Erythroblast (primary cell): ENCODE measurements around the gene CPXM2.

Experiments
- DNase-seq, 2 experiments: peaks; one replicate each; lab custom pipeline; 2025; lab: John Stamatoyannopoulos, UW
- GATA1 ChIP-seq: IDR thresholded peaks from 2 replicates; pipeline ENCODE4 v1.6.1; 2011; ENCODE audit warnings: low read depth, mild to moderate bottlenecking, control low read depth, low read length, moderate library complexity
- POLR2A ChIP-seq: IDR thresholded peaks from 2 replicates; pipeline ENCODE4 v1.6.1; 2011; ENCODE audit warnings: mild to moderate bottlenecking, low read length

CPXM2 gene

DNA sequence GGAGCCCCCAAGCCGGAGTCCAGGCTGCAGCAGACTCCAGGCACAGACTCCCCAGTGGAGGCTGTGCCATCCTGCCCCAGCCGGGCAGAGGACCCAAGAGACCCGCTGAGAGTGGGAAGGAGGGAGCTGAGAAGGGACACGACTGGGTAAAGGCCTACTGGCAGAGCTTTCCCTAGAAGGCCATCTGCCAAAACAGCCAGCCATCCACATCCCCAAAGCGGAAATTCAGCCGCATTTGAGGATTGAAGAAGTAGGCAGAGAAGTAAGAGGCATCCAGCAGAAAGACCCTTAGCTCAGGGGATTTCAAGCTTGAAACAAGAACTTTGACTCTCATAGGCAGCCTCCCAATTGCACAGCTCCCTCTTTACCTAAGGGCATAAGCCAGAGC, 857 bp downstream of the CPXM2 start:
- TF ChIP-seq POLR2A (no peak), GATA1 (no peak)
- DNase-seq, result no peak

DNA sequence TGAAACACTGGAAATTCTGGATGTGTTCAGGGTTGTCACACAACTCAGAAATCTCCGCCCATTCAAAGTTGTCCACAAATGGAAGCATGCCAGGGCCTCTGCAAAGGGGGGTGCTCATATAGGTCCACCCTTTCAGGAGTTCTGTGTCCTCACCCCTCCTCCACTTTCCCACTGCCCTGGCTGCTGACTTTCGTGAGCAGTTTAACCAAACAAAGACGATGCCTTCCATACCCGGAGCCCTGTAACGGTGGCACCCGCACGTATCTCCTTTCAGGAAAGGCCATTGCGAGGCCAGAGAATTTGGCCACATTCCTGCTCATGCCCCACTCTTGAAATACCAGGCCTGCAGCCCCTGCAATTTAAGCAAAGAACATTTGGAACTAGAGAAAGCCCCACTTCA, 1.4 kb downstream of the CPXM2 start:
- DNase-seq, result no peak
- TF ChIP-seq GATA1, result no peak
- no peak for TF ChIP-seq POLR2A

DNA sequence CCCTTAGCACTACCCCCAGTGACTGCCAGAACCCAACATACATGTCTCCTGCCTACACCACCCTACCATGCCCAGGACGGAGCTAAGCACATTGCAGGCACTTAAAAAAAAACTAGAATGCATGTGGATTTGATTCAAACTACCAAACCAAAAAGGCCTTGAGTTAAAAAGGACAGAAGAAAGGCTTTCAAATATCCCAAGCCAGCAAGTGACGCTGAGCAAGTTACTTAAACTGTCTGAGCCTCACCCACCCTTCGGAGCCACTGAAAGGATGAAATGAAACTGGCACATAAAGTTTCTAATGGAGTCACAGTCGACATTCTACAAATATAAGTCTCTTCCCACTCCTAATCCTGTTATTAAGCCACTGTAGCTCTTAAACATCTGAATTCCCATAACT, 1.8 kb downstream of the CPXM2 start:
- TF ChIP-seq GATA1 (no peak), POLR2A (no peak)
- no peak for DNase-seq

DNA sequence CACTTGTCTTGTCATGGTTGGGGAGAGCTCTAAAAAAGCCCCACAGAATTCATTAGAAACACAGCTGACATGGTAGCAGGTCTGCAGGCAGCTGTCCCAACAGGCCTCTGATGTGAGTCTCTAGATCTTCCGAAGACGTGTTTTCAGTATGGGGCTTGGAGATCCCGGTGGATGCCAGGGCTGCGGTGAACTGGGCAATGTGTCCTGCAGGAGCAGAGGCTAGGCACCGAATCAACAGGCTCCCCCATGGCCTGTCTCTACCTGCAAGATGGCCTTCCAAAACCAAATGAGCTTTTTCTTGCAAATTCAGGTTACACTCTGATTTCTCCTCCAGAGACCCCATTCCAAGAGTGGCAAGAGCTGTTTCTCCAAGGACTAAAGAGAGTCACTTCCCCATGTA, 2.9 kb downstream of the CPXM2 start:
- no peak for DNase-seq
- no peak for TF ChIP-seq GATA1
- no peak for TF ChIP-seq POLR2A

DNA sequence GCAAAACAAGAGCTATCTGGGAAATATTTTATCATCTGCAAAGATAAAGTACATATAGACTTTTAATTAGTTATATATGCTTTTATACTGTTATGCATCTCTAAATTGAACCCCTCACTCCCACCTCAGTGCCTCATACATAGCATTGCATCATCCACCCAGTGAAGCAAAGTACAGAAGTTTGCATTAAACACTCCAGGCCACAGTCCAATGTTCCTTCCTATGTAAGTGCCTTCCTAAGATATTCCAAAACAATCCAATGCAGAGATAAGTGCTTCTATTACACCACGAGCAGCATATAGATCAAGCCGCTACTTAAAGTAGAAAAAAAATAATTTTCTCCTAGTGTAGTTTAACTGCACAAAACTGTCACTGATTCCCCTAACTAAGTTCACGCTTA, 3.4 kb downstream of the CPXM2 start:
- TF ChIP-seq POLR2A (no peak), GATA1 (no peak)
- no peak for DNase-seq

DNA sequence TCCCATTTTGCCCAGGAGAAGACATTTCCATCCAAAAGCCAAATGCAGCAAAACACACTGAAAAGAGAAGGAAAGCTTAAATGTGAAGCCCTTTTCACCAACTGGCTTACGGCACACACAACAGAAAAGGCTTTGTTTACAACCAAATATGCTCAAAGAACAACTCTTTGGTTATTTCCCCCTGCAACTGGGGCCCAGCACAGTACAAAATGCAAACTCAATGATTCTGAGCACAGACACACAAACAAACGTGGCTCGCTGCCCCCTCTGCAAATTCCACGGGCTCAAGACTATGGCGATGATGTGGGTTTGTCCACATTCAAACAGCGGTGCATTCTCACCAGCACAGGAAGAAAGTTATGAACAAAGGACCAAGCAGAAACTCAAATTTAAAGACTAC, 5.3 kb downstream of the CPXM2 start:
- TF ChIP-seq POLR2A (no peak), GATA1 (no peak)

DNA sequence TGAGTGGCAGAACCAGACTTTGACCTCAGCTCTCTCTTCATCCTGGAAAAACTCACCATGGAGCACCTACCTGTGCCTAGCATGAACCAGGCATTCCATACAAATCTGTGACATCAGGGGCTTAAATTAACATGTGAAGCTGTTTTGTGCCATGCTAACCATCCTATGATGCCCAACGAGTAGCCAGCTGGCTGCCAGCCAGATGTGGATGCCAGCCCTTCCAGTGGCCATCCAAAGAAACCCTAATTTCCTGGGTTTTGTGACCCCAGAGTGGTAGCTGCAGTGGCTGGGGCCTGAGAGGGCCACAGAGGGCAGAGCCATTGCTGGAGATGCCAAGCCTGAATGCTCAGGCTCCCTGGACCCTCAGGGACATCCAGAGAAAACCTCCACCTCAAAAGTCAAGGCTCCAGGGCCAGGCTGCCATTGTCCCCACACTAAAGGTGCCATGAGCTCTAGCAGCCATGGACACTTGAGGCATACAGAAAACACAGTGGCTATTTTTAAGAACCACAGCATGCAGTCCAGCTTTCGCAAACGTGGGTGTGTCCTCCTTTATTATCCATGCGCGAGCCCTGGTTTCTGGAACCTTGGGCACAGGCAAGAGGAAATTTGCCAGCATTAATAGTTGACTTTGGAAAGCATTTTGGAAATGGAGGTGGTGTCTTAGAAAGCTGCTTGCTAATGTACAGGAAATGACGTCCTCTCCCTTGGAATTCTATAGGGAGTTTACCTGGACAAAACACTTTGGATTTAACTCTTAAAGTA, 6.0 kb downstream of the CPXM2 start:
- TF ChIP-seq POLR2A (no peak), GATA1 (no peak)

More for the DNA sequence above, 5.3 kb downstream of the CPXM2 start:
- DNase-seq, result no peak

DNA sequence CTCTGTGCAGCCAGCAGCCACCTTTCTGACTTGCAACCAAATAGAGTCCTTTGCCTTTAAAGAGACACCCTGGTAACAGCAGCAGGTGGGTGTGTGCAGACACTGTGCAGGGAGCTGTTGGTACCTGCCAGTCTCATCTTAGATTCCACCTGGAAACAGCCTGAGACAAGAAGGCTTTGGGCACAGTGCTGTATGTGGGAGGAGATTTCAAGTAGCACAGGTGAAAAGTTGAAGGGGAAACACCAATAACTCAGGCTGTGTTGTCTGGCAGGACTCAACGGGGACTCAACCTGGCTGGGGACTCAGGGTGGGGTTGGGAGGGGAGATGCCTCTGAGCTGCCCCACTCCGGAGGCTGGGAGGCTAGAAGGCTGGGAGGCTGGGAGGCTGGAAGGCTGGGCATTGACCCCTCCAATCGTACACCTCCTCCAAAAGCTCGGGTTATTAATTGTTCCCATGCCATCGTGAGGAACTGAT, 6.7 kb downstream of the CPXM2 start:
- TF ChIP-seq GATA1, result no peak
- no peak for TF ChIP-seq POLR2A
- DNase-seq, result no peak

More for the DNA sequence above, 6.0 kb downstream of the CPXM2 start:
- DNase-seq, result no peak

DNA sequence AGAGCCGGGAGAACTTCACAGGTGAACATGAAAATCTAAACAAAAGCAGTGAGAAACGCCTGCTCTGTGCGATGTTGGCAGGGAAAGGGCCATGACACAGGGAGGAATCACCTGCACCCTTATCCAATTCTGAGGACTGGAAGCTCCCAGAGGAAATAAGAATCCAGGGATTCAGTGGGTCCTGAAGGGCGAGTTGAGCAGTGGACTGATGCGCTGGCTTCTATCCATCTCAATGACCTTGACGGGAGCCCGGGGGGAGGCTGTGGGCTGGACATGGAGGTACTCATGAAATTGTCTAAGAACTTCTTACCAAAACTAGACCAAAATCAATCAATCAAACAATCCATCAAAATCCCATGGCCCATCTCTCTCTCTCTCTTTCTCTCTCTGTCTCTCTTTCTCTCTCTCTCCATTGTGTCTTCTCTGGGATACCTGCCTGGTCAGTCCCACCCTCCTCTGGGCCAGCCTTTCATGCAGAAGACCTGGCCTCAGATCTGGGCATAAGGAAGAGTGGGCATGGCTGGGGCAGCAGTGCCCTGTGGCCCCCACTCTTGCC, 7.2 kb downstream of the CPXM2 start:
- no peak for TF ChIP-seq GATA1
- TF ChIP-seq POLR2A, result no peak
- no peak for DNase-seq

DNA sequence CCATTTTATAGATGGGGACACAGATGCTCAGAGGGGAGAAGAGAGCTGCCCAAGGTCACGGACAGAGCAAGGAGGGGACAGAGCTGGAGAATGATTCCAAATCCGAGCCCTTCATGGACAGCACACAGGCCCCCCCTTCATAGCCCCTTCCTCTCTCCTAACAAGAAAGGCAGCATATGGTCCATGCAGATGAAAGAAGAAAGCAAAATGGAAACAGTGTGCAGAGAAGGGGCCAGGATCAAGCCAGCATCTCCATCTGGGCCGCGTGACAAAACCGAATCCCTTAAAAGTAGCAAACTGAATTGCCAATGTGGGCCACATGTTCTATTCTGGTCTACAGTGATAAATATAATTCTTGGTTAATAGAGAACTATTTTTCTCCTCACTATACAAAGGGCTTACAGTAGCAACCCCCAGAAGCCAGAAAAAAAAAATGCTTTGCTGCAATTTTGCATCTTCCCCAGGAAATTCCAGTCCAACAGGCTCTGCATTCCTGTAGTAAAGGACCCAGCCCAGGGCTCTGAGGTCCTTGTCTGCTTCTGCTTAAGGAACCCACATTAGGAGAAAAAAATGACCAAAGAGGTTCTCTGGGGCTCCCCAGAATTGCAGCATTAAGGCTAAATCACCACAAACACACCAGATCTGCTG, 7.8 kb downstream of the CPXM2 start:
- no peak for TF ChIP-seq GATA1
- TF ChIP-seq POLR2A, result no peak
- no peak for DNase-seq

DNA sequence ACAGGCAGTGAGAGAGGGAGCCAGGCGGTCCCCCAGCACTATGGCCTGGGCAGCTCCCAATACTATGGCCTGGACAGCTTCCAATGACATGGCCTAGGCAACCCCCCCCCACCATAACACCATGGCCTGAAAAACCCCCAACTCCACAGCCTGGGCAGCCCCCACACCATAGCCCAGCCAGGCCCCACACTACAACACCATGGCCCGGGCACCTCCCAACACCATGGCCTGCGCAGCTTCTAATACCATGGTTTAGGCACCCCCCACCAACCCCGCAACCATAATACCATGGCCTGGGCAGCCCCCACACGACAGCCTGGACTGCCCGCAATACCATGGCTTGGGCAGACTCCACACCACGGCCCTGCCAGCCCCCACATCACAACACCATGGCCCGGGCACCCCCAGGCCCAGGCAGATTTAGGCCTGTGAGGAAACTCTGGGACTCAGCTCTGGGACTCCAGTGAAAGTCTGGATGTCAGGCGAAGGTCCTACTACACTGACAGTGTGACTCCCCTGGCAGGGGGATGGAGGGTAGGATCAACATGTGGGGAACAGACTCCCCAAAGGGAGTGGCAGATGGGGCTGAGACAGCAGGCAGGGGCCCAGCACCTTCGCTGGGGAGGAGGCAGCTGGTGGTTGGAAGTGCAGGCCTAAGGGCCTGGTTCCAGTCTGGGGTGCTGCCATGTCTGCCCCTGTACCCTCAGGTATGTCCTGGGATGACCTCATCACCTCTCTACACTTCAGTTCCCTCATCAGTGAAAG, 8.7 kb downstream of the CPXM2 start:
- no peak for DNase-seq

DNA sequence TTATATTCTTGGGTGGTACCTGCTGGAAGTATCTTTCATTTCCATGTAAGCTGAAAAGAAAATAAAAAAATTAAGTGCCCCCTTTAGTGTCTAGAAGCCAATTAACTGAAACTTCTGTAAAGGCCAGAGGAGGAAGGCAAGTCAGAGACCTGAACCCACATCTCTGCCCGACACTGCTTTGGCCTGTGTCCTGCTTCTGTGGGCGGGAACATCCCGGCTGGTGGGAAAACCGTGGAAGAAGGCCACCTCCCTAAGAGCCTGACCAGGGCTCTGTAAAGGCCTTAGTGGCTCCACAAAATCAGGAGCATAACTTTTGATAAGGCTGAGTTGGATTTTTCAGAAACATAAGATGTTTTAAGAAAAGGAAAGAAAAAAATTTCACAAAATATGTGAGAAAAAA, 9.4 kb downstream of the CPXM2 start:
- no peak for TF ChIP-seq POLR2A
- no peak for TF ChIP-seq GATA1
- DNase-seq, result no peak

More for the DNA sequence above, 8.7 kb downstream of the CPXM2 start:
- TF ChIP-seq POLR2A (no peak), GATA1 (no peak)

DNA sequence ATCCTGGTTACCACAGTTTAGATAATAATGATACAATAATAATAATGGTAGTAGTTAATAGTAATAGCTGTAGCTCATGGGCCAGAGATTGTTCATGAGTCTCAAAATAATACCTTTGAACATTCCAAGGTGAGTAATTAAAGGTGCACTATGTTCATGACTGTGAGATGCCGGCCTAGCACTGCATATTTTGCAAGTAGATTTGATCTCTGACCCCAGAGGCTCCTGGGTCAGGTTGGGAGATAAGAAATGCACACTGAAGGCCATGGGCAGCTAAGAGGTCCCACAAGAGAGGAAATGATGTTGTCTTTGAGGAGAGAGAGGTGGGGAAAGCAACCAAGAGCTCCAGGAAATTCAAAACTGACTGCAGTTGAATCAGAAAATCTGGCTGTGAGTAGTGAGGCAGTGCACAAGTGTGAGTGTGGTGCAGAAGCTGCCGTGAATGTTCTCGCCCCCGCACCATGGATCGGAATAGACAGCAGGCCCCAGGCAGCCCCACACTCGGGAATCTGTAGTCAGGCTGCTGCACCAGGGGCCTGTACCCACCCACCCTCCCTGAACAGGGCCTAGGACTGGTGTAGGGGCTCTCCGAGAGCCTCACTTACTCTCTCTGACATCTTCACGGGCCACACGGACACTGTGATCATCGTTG, 11.9 kb downstream of the CPXM2 start:
- TF ChIP-seq GATA1, result no peak
- no peak for TF ChIP-seq POLR2A
- DNase-seq, result no peak
